Left lung (tissue), 10 donors: ENCODE results near the gene PRSS12. TPM values are rescaled to one million over a fixed set of nuclear protein-coding genes. Genes with fewer than 3 reads are reported as not detected.

Experiments
- ATAC-seq: fragments of 200-7000 bp; cut with Tn5 transposase; one replicate; pipeline ENCODE4 v1.9.1; 2020; ENCODE audit warnings: moderate library complexity
- DNase-seq, 4 donors: peaks; one replicate each; pipeline ENCODE4 v3.0.0-alpha.2; 2013 to 2020
- H3K27ac ChIP-seq, 2 donors: fragments of 200-600 bp; sonication (generic) in 1 of 2; one replicate each; pipeline versions ENCODE4 v1.5.0 to v1.8.0; 2020 to 2021
- H3K27me3 ChIP-seq, 2 donors: fragments of 200-600 bp; sonication (generic) in 1 of 2; one replicate each; pipeline versions ENCODE4 v1.5.0 to v1.8.0; 2020 to 2021
- H3K36me3 ChIP-seq, 2 donors: fragments of 200-600 bp; sonication (generic) in 1 of 2; one replicate each; pipeline versions ENCODE4 v1.5.0 to v1.8.0; 2020 to 2021
- H3K4me1 ChIP-seq, 2 donors: fragments of 200-600 bp; one replicate each; pipeline ENCODE4 v1.8.0; 2021
- H3K4me3 ChIP-seq, 2 donors: fragments of 200-600 bp; sonication (generic) in 1 of 2; one replicate each; pipeline versions ENCODE4 v1.5.0 to v1.8.0; 2020 to 2021; ENCODE audit warnings: mild to moderate bottlenecking in 1 of 2
- H3K9me3 ChIP-seq, 2 donors: fragments of 200-600 bp; sonication (generic) in 1 of 2; one replicate each; pipeline versions ENCODE4 v1.5.0 to v1.8.0; 2020 to 2021
- intact Hi-C, 2 donors: fragments of 100-400 bp; cut with DNase I; formaldehyde crosslinking; loops; one replicate each; pipeline versions ENCODE4 v1.11.2 to v1.14.2; 2022
- polyA plus RNA-seq, 6 donors: library from polyadenylated mRNA; unstranded; fragments of 120-200 nt; gene quantifications; one replicate each; pipeline ENCODE4 v1.2.1, GENCODE V29; 2013; ENCODE audit not compliant: insufficient read length in 6 of 6
- total RNA-seq, 2 donors: library from RNA; stranded (reverse); fragmentation: NEBNext Ultra II Directional; extraction: Animal tissue kit (Norgen Biotek cat#: 25700); gene quantifications; one replicate each; pipeline ENCODE4 v1.2.1, GENCODE V29; 2021
- TF ChIP-seq, protein P1 (sequence below), 2 donors: fragments of 200-600 bp; sonication (generic) in 1 of 2; IDR thresholded peaks; one replicate each; pipeline versions ENCODE4 v1.5.0 to v1.8.0; 2021; ENCODE audit warnings: antibody characterized with exemption in 2 of 2
- donor health status: DM: no; HTN: yes; CAD: no.
- donor health status: DM: no; HTN: no; CAD: no.

The PRSS12 gene
- total and polyA plus RNA-seq, 8 donors: 3.8 to 49.8 (median 38.8) TPM

DNA sequence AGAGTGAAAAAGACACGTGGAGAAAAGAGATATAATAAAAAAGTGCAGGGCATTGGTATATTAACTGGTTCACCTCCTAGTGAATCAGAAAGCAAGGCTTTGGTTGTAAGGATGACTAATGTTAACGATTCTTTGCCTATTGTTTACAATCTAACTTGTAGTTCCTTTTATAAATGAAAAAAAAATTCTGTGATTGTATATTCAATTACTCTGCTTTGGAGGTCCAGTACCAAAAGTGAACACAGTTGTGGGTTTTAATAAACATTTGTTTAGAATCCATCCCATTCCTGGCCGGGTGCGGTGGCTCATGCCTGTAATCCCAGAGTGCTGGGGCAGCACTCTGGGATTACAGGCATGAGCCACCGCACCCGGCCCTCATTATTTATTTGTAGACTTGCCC is 36.9 kb upstream of the PRSS12 start:
- TF ChIP-seq, protein P1, sequence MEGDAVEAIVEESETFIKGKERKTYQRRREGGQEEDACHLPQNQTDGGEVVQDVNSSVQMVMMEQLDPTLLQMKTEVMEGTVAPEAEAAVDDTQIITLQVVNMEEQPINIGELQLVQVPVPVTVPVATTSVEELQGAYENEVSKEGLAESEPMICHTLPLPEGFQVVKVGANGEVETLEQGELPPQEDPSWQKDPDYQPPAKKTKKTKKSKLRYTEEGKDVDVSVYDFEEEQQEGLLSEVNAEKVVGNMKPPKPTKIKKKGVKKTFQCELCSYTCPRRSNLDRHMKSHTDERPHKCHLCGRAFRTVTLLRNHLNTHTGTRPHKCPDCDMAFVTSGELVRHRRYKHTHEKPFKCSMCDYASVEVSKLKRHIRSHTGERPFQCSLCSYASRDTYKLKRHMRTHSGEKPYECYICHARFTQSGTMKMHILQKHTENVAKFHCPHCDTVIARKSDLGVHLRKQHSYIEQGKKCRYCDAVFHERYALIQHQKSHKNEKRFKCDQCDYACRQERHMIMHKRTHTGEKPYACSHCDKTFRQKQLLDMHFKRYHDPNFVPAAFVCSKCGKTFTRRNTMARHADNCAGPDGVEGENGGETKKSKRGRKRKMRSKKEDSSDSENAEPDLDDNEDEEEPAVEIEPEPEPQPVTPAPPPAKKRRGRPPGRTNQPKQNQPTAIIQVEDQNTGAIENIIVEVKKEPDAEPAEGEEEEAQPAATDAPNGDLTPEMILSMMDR (IDR thresholded peaks at IDR 0.05): no peak
- Histone ChIP-seq H3K4me1 (no peaks in the 10 kb centered on the region), H3K9me3 (peaks cover 0 to 16% of the 10 kb centered on the region in 2 donors), H3K27ac (no peak overlapping the region), H3K36me3 (no peaks in the 10 kb centered on the region), H3K4me3 (no peak overlapping the region), H3K27me3 (no peaks in the 10 kb centered on the region)
- ATAC-seq: no peak
- no peak for DNase-seq
- intact Hi-C loops: no loop called here

DNA sequence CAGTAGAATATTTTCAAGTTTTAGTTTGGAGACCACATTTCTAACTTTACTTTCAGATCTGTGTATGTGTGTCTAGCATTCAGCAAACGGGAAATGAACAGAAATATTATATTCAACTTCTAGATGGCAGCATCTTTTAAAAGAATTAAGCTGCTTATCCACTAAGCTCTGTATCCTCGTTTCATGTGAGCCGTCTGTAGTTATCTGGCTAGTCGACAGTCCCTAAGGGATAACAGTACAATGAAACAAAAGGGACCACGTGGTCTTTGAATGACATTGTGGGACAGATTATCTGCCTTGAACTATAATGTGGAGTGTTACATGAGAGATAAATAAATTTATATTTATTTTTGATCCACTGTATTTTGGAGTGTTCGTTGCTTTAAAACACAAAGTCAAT is 35.8 kb upstream of the PRSS12 start:
- no peaks in the 10 kb centered on the region for H3K36me3 ChIP-seq
- no peaks in the 10 kb centered on the region for H3K27me3 ChIP-seq
- H3K9me3 ChIP-seq: peaks cover 0 to 16% of the 10 kb centered on the region in 2 donors
- H3K4me3 ChIP-seq: no peak overlapping the region
- intact Hi-C loops: no loop called here
- DNase-seq: no peak
- ATAC-seq: no peak
- H3K4me1 ChIP-seq: no peaks in the 10 kb centered on the region
- TF ChIP-seq, protein P1 (IDR thresholded peaks at IDR 0.05): no peak
- no peak overlapping the region for H3K27ac ChIP-seq

DNA sequence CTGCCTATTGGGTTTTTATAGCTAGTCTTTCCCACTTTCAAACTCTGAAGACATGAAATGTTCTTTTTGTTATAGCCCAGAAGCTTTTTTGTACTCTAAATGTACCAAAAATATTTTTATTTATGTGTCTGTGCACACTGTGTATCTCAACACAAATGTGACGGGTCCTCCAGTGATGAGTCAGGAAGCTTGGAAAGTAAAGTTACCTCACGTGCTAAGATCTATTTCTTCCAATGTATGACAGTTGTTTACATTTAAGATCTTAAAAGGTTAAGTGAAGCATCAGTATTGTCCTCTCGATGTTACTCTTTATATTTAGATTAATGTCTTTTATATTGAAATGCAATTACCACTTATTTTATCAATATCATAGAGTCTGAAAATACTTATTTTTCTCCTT is 29.1 kb upstream of the PRSS12 start:
- ATAC-seq: no peak
- H3K27ac ChIP-seq: no peak overlapping the region
- no peaks in the 10 kb centered on the region for H3K27me3 ChIP-seq
- H3K9me3 ChIP-seq: peaks cover 0 to 7% of the 10 kb centered on the region in 2 donors
- H3K36me3 ChIP-seq: no peaks in the 10 kb centered on the region
- H3K4me1 ChIP-seq: no peaks in the 10 kb centered on the region
- TF ChIP-seq, protein P1 (IDR thresholded peaks at IDR 0.05): no peak
- intact Hi-C loops: no loop called here
- DNase-seq: no peak
- H3K4me3 ChIP-seq: no peak overlapping the region

DNA sequence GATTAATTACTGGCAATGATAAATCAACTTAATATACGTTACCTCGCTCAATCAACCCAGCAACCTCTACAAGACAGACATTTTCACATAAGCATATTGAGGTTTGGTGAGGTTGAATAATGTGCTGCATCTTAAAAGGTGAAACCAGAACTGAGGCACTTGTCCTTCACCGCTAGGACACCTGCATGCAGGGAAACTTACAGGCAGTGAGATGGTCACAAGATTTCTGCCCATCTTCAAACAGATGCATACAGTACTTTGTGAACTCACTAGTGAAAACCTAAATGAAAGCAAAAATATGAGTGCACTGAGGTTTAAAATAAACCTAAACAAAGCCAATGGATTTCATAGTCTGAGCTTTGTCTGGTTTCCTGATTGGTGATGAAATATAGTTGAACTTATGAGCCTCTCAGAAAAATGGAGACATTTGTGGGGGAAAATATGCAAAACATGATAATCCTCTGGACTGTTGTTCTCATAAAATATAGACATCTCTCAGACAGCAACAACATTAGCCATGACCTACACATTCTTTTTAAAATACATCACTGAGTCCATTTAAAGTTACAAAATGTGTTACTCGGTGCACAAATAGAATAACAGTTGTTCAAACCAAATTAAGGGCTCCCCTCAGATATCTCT is 20.9 kb upstream of the PRSS12 start:
- H3K4me3 ChIP-seq: no peak overlapping the region
- ATAC-seq (no peak), DNase-seq (no peak)
- TF ChIP-seq, protein P1 (IDR thresholded peaks at IDR 0.05): no peak
- intact Hi-C loops: no loop called here
- H3K27ac ChIP-seq: no peak overlapping the region
- H3K9me3 ChIP-seq: no peaks in the 10 kb centered on the region
- H3K27me3 ChIP-seq: no peaks in the 10 kb centered on the region
- H3K36me3 ChIP-seq: no peaks in the 10 kb centered on the region
- H3K4me1 ChIP-seq: no peaks in the 10 kb centered on the region

DNA sequence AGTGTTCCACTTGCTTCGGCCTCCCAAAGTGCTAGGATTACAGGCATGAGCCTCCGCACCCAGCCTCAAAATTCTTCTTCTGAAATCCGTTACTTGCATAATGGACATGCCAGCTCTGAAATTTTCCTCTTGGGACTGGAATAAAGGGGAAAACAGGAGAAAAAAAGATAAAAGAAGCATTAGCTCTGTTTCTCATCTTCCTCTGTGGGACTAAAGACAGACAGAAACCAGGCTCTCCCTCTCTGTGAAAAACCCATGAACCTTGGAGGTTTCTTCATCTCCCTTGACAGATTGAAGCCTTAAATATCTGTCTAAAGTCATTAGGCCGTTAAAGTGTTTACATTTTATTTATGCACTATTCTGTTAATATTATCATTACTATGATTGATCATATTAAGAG is 19.4 kb upstream of the PRSS12 start:
- intact Hi-C loops: no loop called here
- ATAC-seq: no peak

More for the DNA sequence above, 19.4 kb upstream of the PRSS12 start:
- no peak for DNase-seq
- H3K4me3 ChIP-seq: no peak overlapping the region
- TF ChIP-seq, protein P1 (IDR thresholded peaks at IDR 0.05): no peak
- no peak overlapping the region for H3K27ac ChIP-seq
- no peaks in the 10 kb centered on the region for H3K27me3 ChIP-seq
- H3K36me3 ChIP-seq: no peaks in the 10 kb centered on the region
- no peaks in the 10 kb centered on the region for H3K4me1 ChIP-seq
- no peaks in the 10 kb centered on the region for H3K9me3 ChIP-seq
